Femur (tissue), 1 donor: ENCODE data around the gene TNFRSF1A.

ENCODE experiments used
- DNase-seq: peaks from one replicate; pipeline ENCODE4 v3.0.0-alpha.2; 2017

Gene TNFRSF1A

GRCh38 chr12:6341417-6342139, at the start of gene TNFRSF1A:
TSS of gene TNFRSF1A (minus strand) at chr12:6342076. CDS start at chr12:6341814, 262 bp downstream.
- peak; percentile 86 for DNase-seq

- no peak for DNase-seq
Observed at GRCh38 chr12:6391013-6391412, 49.1 kb upstream of the TNFRSF1A start.

GRCh38 chr12:6390084-6390799, 48.4 kb upstream of the TNFRSF1A start:
- DNase-seq, result no peak

GRCh38 chr12:6387541-6387940, 45.7 kb upstream of the TNFRSF1A start:
- DNase-seq, result no peak

- no peak for DNase-seq
Observed at GRCh38 chr12:6386491-6386890, 44.6 kb upstream of the TNFRSF1A start.

GRCh38 chr12:6386038-6386437, 44.2 kb upstream of the TNFRSF1A start:
- no peak for DNase-seq

- DNase-seq, result no peak
Observed at GRCh38 chr12:6384499-6385436, 42.9 kb upstream of the TNFRSF1A start.

- DNase-seq, result peak; percentile 95
Observed at GRCh38 chr12:6383572-6384498, 42.0 kb upstream of the TNFRSF1A start, which contains the start of gene LTBR. TSS of gene LTBR (plus strand) at chr12:6384162. CDS start at chr12:6384359, 197 bp downstream.

GRCh38 chr12:6382982-6383381, 41.1 kb upstream of the TNFRSF1A start:
- DNase-seq, result no peak

- DNase-seq, result no peak
Observed at GRCh38 chr12:6382371-6382770, 40.5 kb upstream of the TNFRSF1A start.

GRCh38 chr12:6380141-6381121, 38.6 kb upstream of the TNFRSF1A start:
- DNase-seq, result no peak

- no peak for DNase-seq
Observed at GRCh38 chr12:6378709-6379472, 37.0 kb upstream of the TNFRSF1A start.

GRCh38 chr12:6377667-6377994, 35.8 kb upstream of the TNFRSF1A start:
- DNase-seq, result no peak

- no peak for DNase-seq
Observed at GRCh38 chr12:6376870-6377666, 35.2 kb upstream of the TNFRSF1A start.

- DNase-seq, result peak; percentile 67
Observed at GRCh38 chr12:6376079-6376869, 34.4 kb upstream of the TNFRSF1A start.

- no peak for DNase-seq
Observed at GRCh38 chr12:6375269-6376078, 33.6 kb upstream of the TNFRSF1A start, which contains the start of gene SCNN1A. TSS of gene SCNN1A (minus strand) at chr12:6375563. CDS start at chr12:6374783, 780 bp downstream.

GRCh38 chr12:6374786-6375160, 32.9 kb upstream of the TNFRSF1A start:
- DNase-seq, result no peak
